Neural cell (in vitro differentiated cells): ENCODE data around the gene ASAP3.

Experiments used
- CTCF ChIP-seq: fragments of 450-650 bp; IDR thresholded peaks from 2 replicates; pipeline ENCODE4 v1.5.1; 2014; ENCODE audit warnings: antibody characterized with exemption, mild to moderate bottlenecking, moderate library complexity; ENCODE audit not compliant: poor library complexity, severe bottlenecking
- EZH2 ChIP-seq: fragments of 200-600, 300-800 bp; shearing (Covaris generic), sonication (generic); IDR thresholded peaks from 2 replicates; pipeline ENCODE4 v1.6.1; 2014; ENCODE audit warnings: antibody characterized with exemption, low read length, borderline replicate concordance, mild to moderate bottlenecking; ENCODE audit not compliant: insufficient read depth, poor library complexity, severe bottlenecking
- POLR2AphosphoS5 ChIP-seq: IDR thresholded peaks from 2 replicates; pipeline ENCODE4 v1.6.1; 2012
- RAD21 ChIP-seq: fragments of 450-650 bp; conservative IDR thresholded peaks from 2 replicates; pipeline ENCODE4 v1.6.1; 2014; ENCODE audit warnings: antibody characterized with exemption, mild to moderate bottlenecking, moderate library complexity
- SMC3 ChIP-seq: fragments of 450-650 bp; conservative IDR thresholded peaks from 2 replicates; pipeline ENCODE4 v1.6.1; 2014; ENCODE audit warnings: antibody characterized with exemption, mild to moderate bottlenecking, moderate library complexity; ENCODE audit not compliant: poor library complexity
- TAF1 ChIP-seq: IDR thresholded peaks from 2 replicates; pipeline ENCODE4 v1.6.1; 2012; ENCODE audit warnings: low read depth

- TF ChIP-seq CTCF = no peak
- TF ChIP-seq RAD21 = no peak
- no peak for TF ChIP-seq SMC3
- TF ChIP-seq EZH2 = no peak
- TF ChIP-seq POLR2AphosphoS5 = no peak
- no peak for TF ChIP-seq TAF1
Observed at GRCh38 chr1:23459338-23459757, 24.6 kb downstream of the ASAP3 start.
